H1 (cell line): ENCODE measurements around the gene CTNND2. TPM values are rescaled to one million over a fixed set of nuclear protein-coding genes. Genes with fewer than 3 reads are reported as not detected.

Source experiments
- CTCF ChIA-PET: fragments of 300-600 bp; sonication (Branson Sonifier 250); formaldehyde crosslinking; loops from one replicate; lab custom pipeline; 2021; ENCODE audit not compliant: partially characterized antibody; lab: Charles Lee
- POLR2A ChIA-PET: fragments of 300-600 bp; sonication (Branson Sonifier 250); formaldehyde crosslinking; loops from one replicate; lab custom pipeline; 2021; ENCODE audit warnings: inconsistent platforms; ENCODE audit not compliant: partially characterized antibody; lab: Charles Lee
- DNase-seq, 2 experiments: peaks; one replicate each; pipeline versions ENCODE4 v3.0.0 to v3.0.0-alpha.2; 2010 to 2022; ENCODE audit warnings: low spot score in 2 of 2, low read depth in 1 of 2, mixed read lengths in 1 of 2
- FAIRE-seq: peaks from 2 replicates; lab custom pipeline; 2011; peaks lifted over from hg19 to GRCh38; lab: Jason Lieb, UNC
- H2AFZ ChIP-seq: 2 replicates; pipeline ENCODE4 v1.8.1; 2012; ENCODE audit warnings: low read length, inconsistent platforms
- H2AK5ac ChIP-seq: 2 replicates; pipeline ENCODE4 v1.6.1; 2013; ENCODE audit warnings: low read depth, low read length
- H2BK120ac ChIP-seq: replicated peaks from 2 replicates; pipeline ENCODE3; 2013; ENCODE audit warnings: low read depth, low read length, inconsistent platforms
- H2BK12ac ChIP-seq: 2 replicates; pipeline ENCODE4 v1.6.1; 2013; ENCODE audit warnings: low read depth, low read length
- H2BK15ac ChIP-seq: 2 replicates; pipeline ENCODE4 v1.6.1; 2013; ENCODE audit warnings: low read length
- H2BK20ac ChIP-seq: 2 replicates; pipeline ENCODE4 v1.6.1; 2013; ENCODE audit warnings: low read length
- H2BK5ac ChIP-seq: 2 replicates; pipeline ENCODE4 v1.6.1; 2013; ENCODE audit warnings: low read depth, low read length
- H3K14ac ChIP-seq: 2 replicates; pipeline ENCODE4 v1.6.1; 2013; ENCODE audit warnings: inconsistent platforms; ENCODE audit not compliant: insufficient read length
- H3K18ac ChIP-seq: 2 replicates; pipeline ENCODE4 v1.6.1; 2013; ENCODE audit warnings: low read length; ENCODE audit errors: extremely low read depth
- H3K23ac ChIP-seq: 2 replicates; pipeline ENCODE4 v1.6.1; 2013; ENCODE audit warnings: inconsistent platforms; ENCODE audit not compliant: insufficient read length
- H3K23me2 ChIP-seq: 2 replicates; pipeline ENCODE4 v1.6.1; 2013; ENCODE audit warnings: low read depth, low read length
- H3K27ac ChIP-seq: 2 replicates; pipeline ENCODE4 v1.6.1; 2011; ENCODE audit warnings: low read depth, low read length, inconsistent platforms
- H3K27me3 ChIP-seq, 4 experiments: replicated peaks in 1 of 4; 1 replicate in 1 of 4; 2 replicates in 3 of 4; pipeline versions ENCODE4 v1.6.1 to v1.8.1; 2011 to 2013; ENCODE audit warnings: low read length in 3 of 4, mild to moderate bottlenecking in 3 of 4, inconsistent platforms in 2 of 4, mixed read lengths in 2 of 4, moderate library complexity in 1 of 4; ENCODE audit not compliant: control insufficient read depth in 3 of 4, insufficient read depth in 3 of 4; ENCODE audit errors: extremely low read depth in 1 of 4
- H3K36me3 ChIP-seq, 4 experiments: 2 replicates each; pipeline versions ENCODE4 v1.6.1 to v1.8.1; 2011 to 2013; ENCODE audit warnings: mild to moderate bottlenecking in 4 of 4, low read length in 3 of 4, moderate library complexity in 2 of 4, control low read depth in 1 of 4, inconsistent platforms in 1 of 4; ENCODE audit not compliant: insufficient read depth in 4 of 4, control insufficient read depth in 2 of 4
- H3K4ac ChIP-seq: replicated peaks from 2 replicates; pipeline ENCODE3; 2013; ENCODE audit warnings: low read length, low read depth, mixed read lengths, inconsistent platforms; ENCODE audit not compliant: insufficient read length
- H3K4me1 ChIP-seq, 4 experiments: replicated peaks in 1 of 4; 1 replicate in 1 of 4; 2 replicates in 3 of 4; pipeline versions ENCODE4 v1.6.1 to v1.8.1; 2011 to 2013; ENCODE audit warnings: low read length in 3 of 4, inconsistent platforms in 2 of 4, mixed read lengths in 1 of 4; ENCODE audit not compliant: insufficient read depth in 4 of 4, control insufficient read depth in 3 of 4
- H3K4me2 ChIP-seq, 2 experiments: 2 replicates each; pipeline versions ENCODE4 v1.6.1 to v1.8.1; 2011 to 2013; ENCODE audit warnings: low read depth in 2 of 2, low read length in 2 of 2, control low read depth in 1 of 2, inconsistent platforms in 1 of 2, mild to moderate bottlenecking in 1 of 2; ENCODE audit not compliant: insufficient read depth in 1 of 2
- H3K4me3 ChIP-seq, 4 experiments: fragments of 200-600, 300-600 bp in 1 of 4; sonication (generic), shearing (Covaris generic), sonication (Bioruptor Twin) in 1 of 4; 2 replicates each; pipeline versions ENCODE4 v1.5.1 to v1.8.1; 2011 to 2016; ENCODE audit warnings: low read length in 4 of 4, low read depth in 3 of 4, control low read depth in 2 of 4, inconsistent platforms in 2 of 4, mild to moderate bottlenecking in 2 of 4, mixed read lengths in 1 of 4, moderate library complexity in 1 of 4; ENCODE audit not compliant: insufficient read depth in 2 of 4; ENCODE audit errors: extremely low read depth in 1 of 4
- H3K56ac ChIP-seq: replicated peaks from 2 replicates; pipeline ENCODE3; 2013; ENCODE audit warnings: low read depth, mild to moderate bottlenecking, mixed read lengths, low read length, inconsistent platforms; ENCODE audit not compliant: insufficient read length
- H3K79me1 ChIP-seq: 2 replicates; pipeline ENCODE4 v1.6.1; 2013; ENCODE audit warnings: low read depth, low read length, control low read depth
- H3K79me2 ChIP-seq, 2 experiments: 2 replicates each; pipeline versions ENCODE4 v1.6.1 to v1.8.1; 2012 to 2013; ENCODE audit warnings: low read length in 2 of 2, mild to moderate bottlenecking in 2 of 2, inconsistent platforms in 1 of 2; ENCODE audit not compliant: insufficient read depth in 2 of 2, control insufficient read depth in 1 of 2
- H3K9ac ChIP-seq, 4 experiments: replicated peaks in 1 of 4; 1 replicate in 1 of 4; 2 replicates in 3 of 4; pipeline versions ENCODE4 v1.6.1 to v1.8.1; 2011 to 2013; ENCODE audit warnings: low read depth in 3 of 4, low read length in 3 of 4, control low read depth in 2 of 4, mild to moderate bottlenecking in 2 of 4, moderate library complexity in 2 of 4, inconsistent platforms in 1 of 4; ENCODE audit errors: extremely low read depth in 1 of 4
- H3K9me3 ChIP-seq, 2 experiments: 2 replicates each; pipeline versions ENCODE4 v1.6.1 to v1.8.1; 2012 to 2013; ENCODE audit warnings: mild to moderate bottlenecking in 2 of 2, moderate library complexity in 2 of 2, control low read depth in 1 of 2, inconsistent platforms in 1 of 2, low read depth in 1 of 2, low read length in 1 of 2, mixed read lengths in 1 of 2; ENCODE audit not compliant: insufficient read depth in 2 of 2
- H4K20me1 ChIP-seq, 2 experiments: replicated peaks in 1 of 2; 2 replicates each; pipeline versions ENCODE3 to v1.8.1; 2011 to 2013; ENCODE audit warnings: inconsistent platforms in 2 of 2, low read length in 2 of 2, mild to moderate bottlenecking in 1 of 2; ENCODE audit not compliant: insufficient read depth in 2 of 2, control insufficient read depth in 1 of 2
- H4K5ac ChIP-seq: 2 replicates; pipeline ENCODE4 v1.6.1; 2013; ENCODE audit warnings: low read length, low read depth, mixed read lengths, inconsistent platforms; ENCODE audit not compliant: insufficient read length
- H4K8ac ChIP-seq: 2 replicates; pipeline ENCODE4 v1.8.0; 2013; ENCODE audit warnings: mild to moderate bottlenecking, moderate library complexity, low read length, inconsistent platforms; ENCODE audit not compliant: insufficient read depth; ENCODE audit errors: extremely low read depth
- H4K91ac ChIP-seq: replicated peaks from 2 replicates; pipeline ENCODE3; 2013; ENCODE audit warnings: low read length, mixed read lengths, inconsistent platforms; ENCODE audit not compliant: insufficient read length
- CEBPB ChIP-seq: IDR thresholded peaks from 2 replicates; pipeline ENCODE4 v1.6.1; 2012; ENCODE audit warnings: low read depth, low read length
- CREB1 ChIP-seq: IDR thresholded peaks from 2 replicates; pipeline ENCODE4 v1.6.1; 2012; ENCODE audit warnings: inconsistent platforms
- CTCF ChIP-seq, 3 experiments: IDR thresholded peaks; 1 replicate in 2 of 3; 2 replicates in 1 of 3; pipeline versions ENCODE4 v1.5.1 to v1.6.1; 2011; ENCODE audit warnings: low read length in 3 of 3, mild to moderate bottlenecking in 3 of 3, inconsistent platforms in 2 of 3, low read depth in 1 of 3, moderate library complexity in 1 of 3; ENCODE audit not compliant: insufficient read depth in 1 of 3; ENCODE audit errors: control extremely low read depth in 1 of 3
- EZH2 ChIP-seq: fragments of 200-600 bp; sonication (generic); IDR thresholded peaks from 2 replicates; pipeline ENCODE4 v1.7.1; 2012; ENCODE audit warnings: low read depth, mild to moderate bottlenecking, moderate library complexity, low read length, inconsistent platforms; ENCODE audit not compliant: severe bottlenecking
- FOSL1 ChIP-seq: IDR thresholded peaks from 2 replicates; pipeline ENCODE4 v1.6.1; 2011; ENCODE audit warnings: mild to moderate bottlenecking, low read depth, low read length, moderate library complexity; ENCODE audit not compliant: insufficient read depth
- HDAC6 ChIP-seq: IDR thresholded peaks from one replicate; pipeline ENCODE4 v1.7.1; 2012; ENCODE audit warnings: low read depth, mild to moderate bottlenecking, inconsistent platforms, low read length, moderate library complexity
- POU5F1 ChIP-seq: IDR thresholded peaks from 2 replicates; pipeline ENCODE4 v1.6.1; 2011; ENCODE audit warnings: low read depth, mild to moderate bottlenecking, low read length, moderate library complexity
- SIX5 ChIP-seq: IDR thresholded peaks from 2 replicates; pipeline ENCODE4 v1.6.1; 2011; ENCODE audit warnings: mild to moderate bottlenecking, low read depth, low read length
- SP2 ChIP-seq: IDR thresholded peaks from 2 replicates; pipeline ENCODE4 v1.6.1; 2012; ENCODE audit warnings: mild to moderate bottlenecking, low read length, inconsistent platforms
- SP4 ChIP-seq: IDR thresholded peaks from 2 replicates; pipeline ENCODE4 v1.6.1; 2012; ENCODE audit warnings: low read length, inconsistent platforms
- YY1 ChIP-seq: IDR thresholded peaks from 2 replicates; pipeline ENCODE4 v1.6.1; 2011; ENCODE audit warnings: low read depth, mild to moderate bottlenecking, low read length
- WGBS, 2 experiments: shearing (Covaris generic) in 1 of 2; methylation state at CpG; one replicate each; pipeline versions ENCODE4 v1.1.6 to v1.1.7; 2013 to 2015; ENCODE audit warnings: low lambda C conversion rate in 2 of 2, mixed read lengths in 2 of 2, inconsistent platforms in 1 of 2, low coverage in 1 of 2, missing lambda C conversion rate in 1 of 2; ENCODE audit not compliant: insufficient replicate concordance in 2 of 2, insufficient coverage in 1 of 2, insufficient read length in 1 of 2; ENCODE audit errors: extremely low coverage in 1 of 2, missing lambda C conversion rate in 1 of 2; 5-methylcytosine and 5-hydroxymethylcytosine counted together
- polyA plus RNA-seq, 7 experiments: library from polyadenylated mRNA; depleted of rRNA in 3 of 7; stranded (reverse) in 5 of 7; unstranded in 2 of 7; fragments of >200 nt in 5 of 7; fragments of 200-250 nt in 2 of 7; gene quantifications; 1 replicate in 5 of 7; 2 replicates in 1 of 7; 4 replicates in 1 of 7; pipeline versions ENCODE4 v1.2.1 to v1.2.3, GENCODE V29; 2011 to 2013; ENCODE audit warnings: missing spikeins in 2 of 7, mixed read lengths in 2 of 7
- total RNA-seq: library from RNA; stranded (reverse); fragmentation: NEBNext Ultra II Directional; extraction: Animal tissue kit (Norgen Biotek cat#: 25700); gene quantifications from 2 replicates; pipeline ENCODE4 v1.2.1, GENCODE V29; 2021

The CTNND2 gene
- total and polyA plus RNA-seq, 2 of the 8 experiments (the other 6 are each of a cell fraction or from before 2014, with no cell fraction given) = 7.4 to 14.2 TPM

- H2BK120ac ChIP-seq = no peak overlapping the region
- no peak overlapping the region for H2AK5ac ChIP-seq
- ChIA-PET POLR2A (no interaction called here), CTCF (interaction anchor here (0.7 kb wide), 1 partner anchor 43 kb away, joined by 3 read pairs; no protein-coding TSS in a partner anchor)
- H3K23me2 ChIP-seq = no peaks in the 10 kb centered on the region
- H4K20me1 ChIP-seq = no peaks in the 10 kb centered on the region
- H2BK12ac ChIP-seq = no peak overlapping the region
- H3K36me3 ChIP-seq = no peaks in the 10 kb centered on the region; a peak in 1 of 8 replicates
- H3K79me2 ChIP-seq = no peaks in the 10 kb centered on the region
- H3K9me3 ChIP-seq = no peaks in the 10 kb centered on the region
- H3K9ac ChIP-seq = no peak overlapping the region
- no peak overlapping the region for H2BK5ac ChIP-seq
- H2BK20ac ChIP-seq = no peak overlapping the region
- no peaks in the 10 kb centered on the region for H3K4me1 ChIP-seq
- TF ChIP-seq YY1 (no peak), CREB1 (no peak), CEBPB (no peak), EZH2 (no peak), SIX5 (no peak), POU5F1 (no peak), CTCF (IDR thresholded peaks at IDR 0.05; ENCODE audit: control extremely low read depth in 1 of 3, insufficient read depth in 1 of 3, low read depth in 1 of 3, low read length in 3 of 3) (no peak), SP4 (no peak), SP2 (no peak), HDAC6 (no peak), FOSL1 (no peak)
- H3K56ac ChIP-seq = no peak overlapping the region
- no peak overlapping the region for H4K91ac ChIP-seq
- DNase-seq (no peak), FAIRE-seq (no peak)
- H3K4me2 ChIP-seq = no peak overlapping the region
- 92% methylated on average over 4 of the region's 4 CpGs; no CpG with 5 or more reads in 1 of the 2 experiments for WGBS, 2 experiments
- no peak overlapping the region for H3K23ac ChIP-seq
- H2AFZ ChIP-seq = no peak overlapping the region
- H3K14ac ChIP-seq = no peak overlapping the region
- H4K5ac ChIP-seq = no peak overlapping the region
- H3K27ac ChIP-seq = no peak overlapping the region
- H3K79me1 ChIP-seq = no peaks in the 10 kb centered on the region
- H3K4ac ChIP-seq = no peak overlapping the region
- no peak overlapping the region for H2BK15ac ChIP-seq
- H3K27me3 ChIP-seq = no peaks in the 10 kb centered on the region
- H3K18ac ChIP-seq = no peak overlapping the region
- H4K8ac ChIP-seq = no peak overlapping the region
- no peak overlapping the region for H3K4me3 ChIP-seq
Measured at GRCh38 chr5:11449217-11449616, 455.0 kb downstream of the CTNND2 start.
